Kidney glomerular epithelial cell (primary cell): ENCODE data around the gene HYAL3.
"Not testable (repeated sequence)": the region's sequence is repeated elsewhere in the genome, so short reads cannot be mapped to it uniquely, and the experiment has no call there.

ENCODE experiments used
- DNase-seq: peaks from one replicate; lab custom pipeline; 2025; lab: John Stamatoyannopoulos, UW

HYAL3 gene

DNA sequence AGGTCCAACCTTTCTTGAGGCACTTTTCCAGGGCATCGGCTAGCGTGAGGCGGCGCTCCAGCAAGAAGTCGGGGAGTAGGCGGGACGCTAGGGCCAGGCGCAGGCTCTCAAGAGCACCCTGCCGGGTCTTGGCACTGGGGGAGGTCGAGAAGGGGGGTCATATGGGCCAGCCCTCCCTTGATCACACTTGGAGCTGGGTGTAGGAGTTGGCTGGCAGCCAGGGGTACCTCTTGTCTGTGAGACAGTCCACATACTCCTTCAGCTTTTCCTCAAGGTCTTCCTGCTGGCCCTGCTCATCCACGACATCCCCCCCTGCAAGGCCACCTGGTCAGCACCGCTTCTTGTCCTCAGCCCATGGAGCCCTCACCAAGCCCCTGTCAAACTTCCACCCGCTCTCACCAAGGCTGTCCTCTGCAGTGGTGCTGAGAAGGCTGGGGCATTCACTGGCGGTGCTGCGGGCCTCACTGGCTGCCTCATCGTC is 9.0 kb downstream of the HYAL3 start:
- DNase-seq = no peak

GRCh38 chr3:50289130-50289529 is 10.1 kb downstream of the HYAL3 start:
- DNase-seq = no peak

GRCh38 chr3:50288387-50289007 is 10.7 kb downstream of the HYAL3 start:
- DNase-seq = no peak

GRCh38 chr3:50287262-50287661 is 11.9 kb downstream of the HYAL3 start:
- no peak for DNase-seq

DNA sequence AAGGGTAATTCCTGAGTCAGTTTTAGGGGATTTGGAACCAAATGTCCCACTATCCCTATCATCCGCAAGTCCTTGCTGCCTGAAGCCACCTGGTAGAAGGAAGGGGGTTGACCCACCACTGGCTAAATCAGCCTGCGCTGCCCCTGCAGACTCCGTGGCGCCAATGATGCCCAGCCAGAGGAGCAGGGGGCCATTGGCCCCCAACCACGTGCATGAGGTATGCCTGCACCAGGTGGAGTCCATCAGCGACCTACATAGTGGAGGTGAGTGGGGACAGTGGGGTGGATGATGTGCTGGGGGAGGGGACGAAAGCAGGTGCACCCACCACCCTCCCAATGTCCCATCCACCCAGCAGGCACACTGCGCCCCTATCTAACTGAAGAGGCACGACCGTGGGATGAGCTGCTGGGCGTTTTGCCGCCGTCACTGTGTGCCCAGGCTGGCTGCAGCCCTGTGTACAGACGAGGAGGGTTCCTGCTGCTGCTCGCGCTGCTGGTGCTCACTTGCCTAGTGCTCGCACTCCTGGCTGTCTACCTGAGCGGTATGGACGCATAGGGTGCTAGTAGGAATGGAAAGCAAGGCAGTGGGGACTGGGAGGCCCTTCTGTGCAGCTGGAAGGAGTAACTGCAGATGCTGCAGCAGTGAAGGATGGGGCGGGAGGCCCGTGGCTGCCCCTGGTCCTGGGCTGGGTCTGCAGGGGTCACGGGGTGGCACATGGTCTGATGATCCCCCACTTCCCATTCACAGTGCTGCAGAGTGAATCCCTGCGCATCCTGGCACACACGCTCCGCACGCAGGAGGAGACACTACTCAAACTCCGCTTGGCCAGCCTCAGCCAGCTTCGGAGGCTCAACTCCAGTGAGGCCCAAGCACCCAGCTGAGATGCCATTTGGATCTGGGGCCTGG is 12.6 kb downstream of the HYAL3 start:
- DNase-seq = no peak

- DNase-seq = not testable (repeated sequence)
Observed at GRCh38 chr3:50284121-50284520, 15.1 kb downstream of the HYAL3 start.

DNA sequence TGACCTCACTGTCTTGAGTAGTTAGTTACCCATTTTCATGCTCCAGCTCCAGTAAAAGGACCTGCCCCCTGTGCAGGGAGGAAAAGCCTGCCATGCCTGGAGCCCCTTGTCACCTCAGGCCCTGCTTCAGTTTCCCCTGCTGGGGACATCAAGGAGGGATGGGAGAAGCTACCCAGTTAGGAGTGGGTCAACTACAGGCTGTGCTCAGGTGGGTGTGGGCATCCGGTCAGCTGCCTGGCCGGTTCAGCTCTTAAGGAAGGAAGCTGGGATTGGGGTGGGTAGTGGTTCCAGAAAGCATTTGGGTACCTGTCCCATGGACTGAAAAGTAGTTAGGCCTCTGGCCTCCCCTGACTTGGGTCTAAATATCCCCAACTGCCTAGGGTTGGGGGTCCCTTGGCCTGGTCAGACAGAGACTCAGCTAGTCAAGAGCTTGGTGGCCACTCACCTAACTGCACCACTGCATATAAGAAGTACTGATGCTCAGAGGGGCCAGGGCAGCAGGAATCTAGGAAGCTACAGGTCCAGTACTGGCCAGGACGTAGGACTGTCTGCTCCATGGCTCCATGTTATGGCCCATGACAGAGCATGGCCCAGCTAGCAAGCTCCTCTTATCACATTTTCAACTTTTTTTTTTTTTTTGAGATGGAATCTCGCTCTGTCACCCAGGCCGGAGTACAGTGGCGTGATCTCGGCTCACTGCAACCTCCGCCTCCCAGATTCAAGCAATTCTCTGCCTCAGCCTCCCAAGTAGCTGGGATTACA is 19.8 kb downstream of the HYAL3 start:
- no peak for DNase-seq

GRCh38 chr3:50278880-50279224 is 20.4 kb downstream of the HYAL3 start, which contains the start of gene LSMEM2:
LSMEM2 (plus strand) TSS chr3:50279087; CDS start chr3:50279114, 27 bp downstream.
- DNase-seq = no peak

GRCh38 chr3:50278123-50278879 is 20.9 kb downstream of the HYAL3 start:
- DNase-seq = no peak

DNA sequence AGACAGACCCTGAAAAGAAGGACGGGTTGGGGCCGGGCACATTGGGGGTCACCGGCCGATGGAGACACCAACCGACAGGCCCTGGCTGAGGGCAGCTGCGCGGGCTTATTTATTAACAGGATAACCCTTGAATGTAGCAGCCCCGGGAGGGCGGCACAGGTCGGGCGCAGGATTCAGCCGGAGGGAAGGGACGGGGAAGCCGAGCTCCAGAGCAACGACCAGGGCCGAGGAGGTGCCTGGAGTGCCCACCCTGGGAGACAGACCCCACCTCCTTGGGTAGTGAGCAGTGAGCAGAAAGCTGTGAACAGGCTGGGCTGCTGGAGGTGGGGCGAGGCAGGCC is 22.5 kb downstream of the HYAL3 start:
- no peak for DNase-seq

GRCh38 chr3:50275996-50276761 is 23.0 kb downstream of the HYAL3 start:
- DNase-seq = no peak

- DNase-seq = no peak
Observed at GRCh38 chr3:50275141-50275995, 23.8 kb downstream of the HYAL3 start.

GRCh38 chr3:50274371-50275104 is 24.7 kb downstream of the HYAL3 start:
- peak; percentile 33 for DNase-seq

- DNase-seq = no peak
Observed at GRCh38 chr3:50273689-50274065, 25.5 kb downstream of the HYAL3 start.

DNA sequence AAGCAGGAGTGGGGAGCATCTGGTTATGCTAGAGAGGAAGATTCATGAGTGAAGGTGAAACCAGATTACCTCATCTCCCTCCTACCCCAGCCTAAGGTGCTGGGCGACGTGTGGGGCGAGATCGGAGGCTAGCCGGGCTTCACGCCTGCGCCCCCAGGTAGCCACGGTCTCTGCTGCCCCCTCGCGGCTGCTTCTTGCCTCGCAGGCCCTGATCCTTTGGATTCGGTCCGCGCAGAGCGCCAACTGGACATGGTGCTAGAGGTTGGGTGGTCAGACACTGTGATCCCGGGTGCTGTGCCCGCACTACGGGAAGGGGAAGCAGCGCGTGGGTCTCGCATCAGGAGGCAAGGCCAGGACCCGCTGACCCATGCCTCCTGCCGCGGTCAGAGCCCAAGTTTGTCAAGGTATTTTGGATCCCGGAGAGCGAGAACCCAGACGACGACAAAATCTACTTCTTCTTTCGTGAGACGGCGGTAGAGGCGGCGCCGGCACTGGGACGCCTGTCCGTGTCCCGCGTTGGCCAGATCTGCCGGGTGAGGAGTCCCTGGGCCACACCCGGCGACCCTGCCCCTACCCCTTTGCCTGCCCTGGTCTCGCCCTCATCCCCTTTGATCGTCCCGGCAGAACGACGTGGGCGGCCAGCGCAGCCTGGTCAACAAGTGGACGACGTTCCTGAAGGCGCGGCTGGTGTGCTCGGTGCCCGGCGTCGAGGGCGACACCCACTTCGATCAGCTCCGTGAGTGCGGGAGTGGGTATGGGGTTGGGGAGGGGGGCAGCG is 26.1 kb downstream of the HYAL3 start:
- peak; percentile 85 for DNase-seq

DNA sequence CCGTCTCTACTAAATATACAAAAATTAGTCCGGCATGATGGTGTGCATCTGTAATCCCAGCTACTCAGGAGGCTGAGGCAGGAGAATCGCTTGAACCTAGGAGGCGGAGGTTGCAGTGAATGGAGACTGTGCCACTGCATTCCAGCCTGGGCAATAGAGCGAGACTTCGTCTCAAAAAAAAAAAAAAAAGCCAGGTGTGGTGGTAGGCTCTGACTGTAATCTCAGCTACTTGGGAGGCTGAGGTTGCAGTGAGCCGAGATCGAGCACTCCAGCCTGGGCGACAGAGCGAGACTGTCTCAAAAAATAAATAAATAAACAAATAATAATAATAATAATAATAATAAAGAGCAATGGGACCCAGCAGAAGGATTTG is 26.7 kb downstream of the HYAL3 start:
- DNase-seq = not testable (repeated sequence)

- no peak for DNase-seq
Observed at GRCh38 chr3:50271314-50271936, 27.8 kb downstream of the HYAL3 start.
